PC-3 (cell line): ENCODE results near the gene ARAF. TPM values are rescaled to one million over a fixed set of nuclear protein-coding genes. Genes with fewer than 3 reads are reported as not detected.

Source experiments
- ATAC-seq: fragments of 200-7000 bp; cut with Tn5 transposase; 2 replicates; pipeline ENCODE4 v1.9.1; 2020; ENCODE audit warnings: mild to moderate bottlenecking, moderate library complexity
- BruUV-seq: library from RNA; stranded (reverse); fragments of 400-500 nt; replicated peaks from 2 replicates; lab custom pipeline; 2021; lab: Mats Ljungman, UMichigan
- CTCF ChIA-PET: fragments of 300-600 bp; sonication (Branson Sonifier 250); formaldehyde crosslinking; loops from one replicate; lab custom pipeline; 2022; ENCODE audit warnings: antibody characterized with exemption; lab: Charles Lee
- POLR2A ChIA-PET: fragments of 300-600 bp; sonication (Branson Sonifier 250); formaldehyde crosslinking; loops from one replicate; lab custom pipeline; 2022; ENCODE audit warnings: antibody characterized with exemption; ENCODE audit not compliant: unreplicated experiment; lab: Charles Lee
- DNase-seq: peaks from one replicate; pipeline ENCODE4 v3.0.0-alpha.2; 2015
- H2AFZ ChIP-seq: fragments of 300-600 bp; sonication (generic); 2 replicates; pipeline ENCODE4 v1.6.0; 2016; ENCODE audit warnings: antibody characterized with exemption, low read length
- H3F3A ChIP-seq: fragments of 300-600 bp; sonication (generic); one replicate; pipeline ENCODE4 v1.6.0; 2017; ENCODE audit warnings: antibody characterized with exemption, low read length, control low read depth, mild to moderate bottlenecking; ENCODE audit not compliant: unreplicated experiment
- H3K27ac ChIP-seq: fragments of 300-600 bp; sonication (generic); 2 replicates; pipeline ENCODE4 v1.5.1; 2016; ENCODE audit warnings: mild to moderate bottlenecking, low read length
- H3K27me3 ChIP-seq: fragments of 300-600 bp; sonication (generic); 2 replicates; pipeline ENCODE4 v1.6.1; 2016; ENCODE audit warnings: low read length, mixed read lengths
- H3K36me3 ChIP-seq: fragments of 300-600 bp; sonication (generic); 2 replicates; pipeline ENCODE4 v1.6.1; 2016; ENCODE audit warnings: low read depth, mixed run types, low read length, mixed read lengths
- H3K4me1 ChIP-seq: fragments of 300-600 bp; sonication (generic); 2 replicates; pipeline ENCODE4 v1.5.1; 2016; ENCODE audit warnings: low read length; ENCODE audit not compliant: insufficient read depth
- H3K4me2 ChIP-seq: fragments of 300-600 bp; sonication (generic); 2 replicates; pipeline ENCODE4 v1.6.0; 2016; ENCODE audit warnings: low read length
- H3K4me3 ChIP-seq: fragments of 300-600 bp; sonication (generic); 2 replicates; pipeline ENCODE4 v1.5.1; 2016; ENCODE audit warnings: mild to moderate bottlenecking, low read length, mixed read lengths
- H3K79me2 ChIP-seq: fragments of 300-600 bp; sonication (generic); 2 replicates; pipeline ENCODE4 v1.6.1; 2017; ENCODE audit warnings: low read length, mixed read lengths
- H3K9ac ChIP-seq: fragments of 300-600 bp; sonication (generic); 2 replicates; pipeline ENCODE4 v1.6.0; 2016; ENCODE audit warnings: mild to moderate bottlenecking, low read length
- H3K9me2 ChIP-seq: fragments of 300-600 bp; sonication (generic); replicated peaks from 2 replicates; pipeline ENCODE4 v1.6.1; 2016; ENCODE audit warnings: mixed run types, low read length, mixed read lengths
- H3K9me3 ChIP-seq: fragments of 300-600 bp; sonication (generic); 2 replicates; pipeline ENCODE4 v1.6.1; 2016; ENCODE audit warnings: low read length, mixed read lengths
- H4K20me1 ChIP-seq: fragments of 300-600 bp; sonication (generic); 2 replicates; pipeline ENCODE4 v1.6.1; 2016; ENCODE audit warnings: low read length, mixed read lengths
- CTCF ChIP-seq: fragments of 300-600 bp; sonication (generic); conservative IDR thresholded peaks from 2 replicates; pipeline ENCODE4 v1.5.1; 2017; ENCODE audit warnings: antibody characterized with exemption, low read depth, mild to moderate bottlenecking, low read length
- EZH2 ChIP-seq: fragments of 300-600 bp; sonication (generic); IDR thresholded peaks from one replicate; pipeline ENCODE4 v1.6.1; 2017; ENCODE audit warnings: antibody characterized with exemption, mild to moderate bottlenecking, low read length; ENCODE audit not compliant: unreplicated experiment
- EZH2phosphoT487 ChIP-seq: fragments of 300-600 bp; sonication (generic); IDR thresholded peaks from 2 replicates; pipeline ENCODE4 v1.6.1; 2018; ENCODE audit warnings: mild to moderate bottlenecking, antibody characterized with exemption, low read length, borderline replicate concordance
- intact Hi-C: fragments of 100-400 bp; cut with micrococcal nuclease; formaldehyde crosslinking; loops from 2 replicates; pipeline ENCODE4 v1.9.0; 2023
- total RNA-seq: library from RNA; depleted of rRNA; stranded (reverse); fragments of >200 nt; gene quantifications from 2 replicates; pipeline ENCODE4 v1.2.3, GENCODE V29; 2014

ARAF gene
- total RNA-seq, 1 experiment from 2014 or later = 52.6 TPM

- Histone ChIP-seq H3K4me3 (no peak overlapping the region), H3K36me3 (no peaks in the 10 kb centered on the region), H4K20me1 (no peaks in the 10 kb centered on the region), H3K27ac (no peak overlapping the region), H3K79me2 (no peaks in the 10 kb centered on the region), H3K9me3 (no peaks in the 10 kb centered on the region), H3K27me3 (no peaks in the 10 kb centered on the region), H3K9ac (no peak overlapping the region), H3K9me2 (no peaks in the 10 kb centered on the region), H3K4me1 (no peaks in the 10 kb centered on the region), H3F3A (no peaks in the 10 kb centered on the region), H2AFZ (no peak overlapping the region), H3K4me2 (no peak overlapping the region)
- CTCF ChIA-PET = no interaction called here
- DNase-seq (no peak), ATAC-seq (no peak)
- intact Hi-C loops = no loop called here
- POLR2A ChIA-PET = no interaction called here
- BruUV-seq = no TSS peak
- no peak for TF ChIP-seq EZH2
- TF ChIP-seq CTCF = no peak
- TF ChIP-seq EZH2phosphoT487 = no peak
These were observed 51.4 kb downstream of the ARAF start for GRCh38 chrX:47612418-47612817.

GRCh38 chrX:47613082-47613481 is 52.1 kb downstream of the ARAF start:
- ChIA-PET POLR2A (no interaction called here), CTCF (no interaction called here)
- no peak overlapping the region for H3K27ac ChIP-seq
- ATAC-seq (no peak), DNase-seq (no peak)
- H3K4me2 ChIP-seq = no peak overlapping the region
- no peaks in the 10 kb centered on the region for H3F3A ChIP-seq
- no peaks in the 10 kb centered on the region for H4K20me1 ChIP-seq
- H2AFZ ChIP-seq = no peak overlapping the region
- H3K36me3 ChIP-seq = no peaks in the 10 kb centered on the region
- H3K9ac ChIP-seq = no peak overlapping the region
- H3K27me3 ChIP-seq = no peaks in the 10 kb centered on the region
- intact Hi-C loops = no loop called here
- no TSS peak for BruUV-seq
- no peaks in the 10 kb centered on the region for H3K9me3 ChIP-seq
- no peak overlapping the region for H3K4me3 ChIP-seq
- H3K4me1 ChIP-seq = no peaks in the 10 kb centered on the region
- H3K79me2 ChIP-seq = no peaks in the 10 kb centered on the region
- H3K9me2 ChIP-seq = no peaks in the 10 kb centered on the region
- TF ChIP-seq CTCF (no peak), EZH2phosphoT487 (no peak), EZH2 (no peak)

- TF ChIP-seq EZH2 (no peak), EZH2phosphoT487 (no peak), CTCF (no peak)
- Histone ChIP-seq H3K27ac (no peak overlapping the region), H4K20me1 (no peaks in the 10 kb centered on the region), H3K9ac (no peak overlapping the region), H3F3A (no peaks in the 10 kb centered on the region), H3K4me3 (no peak overlapping the region), H3K4me1 (no peaks in the 10 kb centered on the region), H3K36me3 (no peaks in the 10 kb centered on the region), H3K9me2 (no peaks in the 10 kb centered on the region), H3K4me2 (no peak overlapping the region), H3K79me2 (no peaks in the 10 kb centered on the region), H3K9me3 (no peaks in the 10 kb centered on the region), H2AFZ (no peak overlapping the region), H3K27me3 (no peaks in the 10 kb centered on the region)
- ATAC-seq = no peak
- intact Hi-C loops = no loop called here
- POLR2A ChIA-PET = no interaction called here
- DNase-seq = no peak
- CTCF ChIA-PET = no interaction called here
- no TSS peak for BruUV-seq
These were observed 53.6 kb downstream of the ARAF start for GRCh38 chrX:47614618-47615017.
